ENCODE data around the gene SYTL5.
"Not testable (repeated sequence)": the region's sequence is repeated elsewhere in the genome, so short reads cannot be mapped to it uniquely, and the experiment has no call there.

The SYTL5 gene

DNA sequence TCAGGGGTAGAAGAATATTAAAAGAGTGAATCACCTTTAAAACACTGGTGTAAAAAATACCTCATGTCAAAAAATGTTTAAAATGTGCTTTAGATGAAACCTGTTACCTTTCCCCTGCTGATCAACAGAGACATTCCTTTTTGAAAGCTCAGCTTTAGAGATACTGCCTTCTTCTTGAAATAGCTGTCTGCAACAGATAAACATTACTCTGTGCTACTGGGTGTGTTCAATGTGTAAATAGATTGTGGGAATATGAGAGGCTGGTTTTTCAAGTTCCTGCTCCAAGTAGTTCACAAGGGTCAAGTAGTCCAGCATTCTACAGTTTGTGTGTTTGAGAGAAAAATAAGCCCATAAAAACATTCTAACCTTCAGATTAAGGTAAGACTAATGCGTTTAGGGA is at the start of gene SYTL5:
Gene SYTL5 (plus strand): TSS at position 263 of the 400 bp plus-strand sequence. CDS start 27,337 bp downstream, outside the sequence.
- no peak for DNase-seq

- no peak for DNase-seq
Measured at GRCh38 chrX:37958525-37959211, 47.7 kb upstream of the SYTL5 start.

DNA sequence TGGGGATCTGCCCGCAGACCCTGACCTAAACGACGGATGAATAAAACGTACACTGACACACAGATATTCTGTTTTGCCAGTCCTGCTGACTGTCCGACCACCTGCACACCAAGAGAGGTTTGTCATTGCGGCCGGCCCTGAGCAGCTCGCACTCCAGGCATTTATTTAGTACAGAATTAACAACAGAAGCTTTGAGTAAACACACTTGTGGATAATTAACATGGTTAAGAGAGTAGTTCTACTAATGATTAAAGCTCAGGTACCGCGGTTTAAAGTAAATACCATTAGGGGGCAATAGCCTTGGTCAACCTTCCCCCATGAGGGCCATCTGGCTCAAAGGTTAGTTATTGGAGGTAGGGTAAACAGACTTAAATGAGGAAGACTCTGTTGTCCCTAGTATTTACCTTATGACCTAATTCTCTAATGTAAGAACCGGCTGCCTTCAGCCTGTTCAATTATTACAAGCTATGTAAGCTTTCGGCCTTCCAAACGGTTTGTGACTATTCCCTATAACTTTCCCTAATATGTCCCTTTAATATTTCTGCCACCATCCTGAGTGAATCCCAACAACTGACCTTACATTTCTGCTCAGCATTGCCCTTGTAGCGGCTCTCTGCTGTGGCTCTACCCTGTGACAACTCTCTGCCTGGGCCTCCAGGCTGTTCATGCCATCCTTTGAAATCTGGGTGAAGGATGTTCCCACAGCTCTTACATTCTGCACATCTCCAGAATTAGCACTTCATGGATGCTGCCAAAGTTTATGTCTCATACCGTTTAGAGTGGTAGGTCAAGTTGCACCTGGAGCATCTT is 46.9 kb upstream of the SYTL5 start:
- no peak for DNase-seq

- DNase-seq, result no peak
Measured at GRCh38 chrX:37961118-37961517, 45.2 kb upstream of the SYTL5 start.

- no peak for DNase-seq
Measured at GRCh38 chrX:37967714-37968113, 38.6 kb upstream of the SYTL5 start.

DNA sequence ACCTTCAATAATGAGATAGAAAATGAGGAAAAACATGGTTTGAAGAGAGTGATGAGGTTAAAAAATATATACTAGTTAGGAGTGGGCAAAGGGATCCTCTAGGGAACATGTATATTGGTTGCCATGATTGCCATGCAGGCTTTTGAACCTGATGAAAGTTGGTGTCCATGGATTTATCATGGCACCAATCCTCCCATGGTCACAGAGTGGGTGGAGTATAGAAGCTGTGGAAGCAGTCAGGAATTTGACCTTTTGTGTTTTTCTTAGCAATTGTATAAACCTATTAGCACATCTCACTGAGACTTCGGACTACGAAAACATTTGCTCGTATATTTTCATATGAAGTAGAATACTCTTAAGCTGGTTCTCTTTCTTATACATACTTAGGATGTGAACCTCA is 30.9 kb upstream of the SYTL5 start:
- DNase-seq, result no peak

DNA sequence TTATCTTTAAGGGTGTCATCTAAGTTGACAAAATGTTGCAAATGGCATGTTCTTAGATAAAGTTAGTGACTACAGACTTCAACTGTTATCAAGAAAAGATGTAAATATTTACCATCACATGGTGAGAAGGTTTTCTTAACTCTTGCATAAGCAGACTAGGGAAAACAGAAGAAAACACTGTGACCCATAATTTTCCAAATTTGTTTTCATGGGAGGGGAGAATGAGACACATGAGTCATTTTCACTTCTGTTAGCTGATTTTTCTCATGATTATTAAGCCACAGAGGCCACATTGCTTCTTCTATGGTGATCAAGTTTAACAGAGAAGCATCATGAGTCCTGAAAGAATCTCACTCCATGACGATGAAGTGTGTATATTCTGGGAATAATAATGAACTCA is 30.2 kb upstream of the SYTL5 start:
- DNase-seq, result no peak

GRCh38 chrX:37984880-37985279 is 21.5 kb upstream of the SYTL5 start:
- DNase-seq, result no peak

- no peak for DNase-seq
Measured at GRCh38 chrX:37986893-37987292, 19.5 kb upstream of the SYTL5 start.

GRCh38 chrX:37989304-37989703 is 17.0 kb upstream of the SYTL5 start:
- DNase-seq, result no peak

DNA sequence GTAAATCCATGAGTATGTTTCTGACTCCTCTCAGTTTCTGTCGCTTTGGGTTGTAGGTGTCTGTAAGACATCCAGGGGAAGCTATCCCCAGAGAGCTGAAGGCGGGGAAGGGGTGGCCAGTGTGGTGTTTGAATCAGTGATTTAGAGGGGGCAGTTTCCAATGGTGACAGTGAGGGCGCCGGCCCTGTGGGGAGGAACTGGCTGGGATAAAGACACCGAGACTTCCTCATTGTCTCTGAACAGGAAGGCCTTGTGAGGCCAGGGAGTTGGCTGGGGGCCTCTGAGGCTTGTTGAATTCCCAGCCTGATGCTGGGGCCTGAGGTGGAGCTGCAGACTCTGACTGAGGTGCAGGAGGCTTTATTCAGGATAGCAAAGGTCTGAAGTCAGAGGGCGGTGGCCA is 15.1 kb upstream of the SYTL5 start:
- not testable (repeated sequence) for DNase-seq

DNA sequence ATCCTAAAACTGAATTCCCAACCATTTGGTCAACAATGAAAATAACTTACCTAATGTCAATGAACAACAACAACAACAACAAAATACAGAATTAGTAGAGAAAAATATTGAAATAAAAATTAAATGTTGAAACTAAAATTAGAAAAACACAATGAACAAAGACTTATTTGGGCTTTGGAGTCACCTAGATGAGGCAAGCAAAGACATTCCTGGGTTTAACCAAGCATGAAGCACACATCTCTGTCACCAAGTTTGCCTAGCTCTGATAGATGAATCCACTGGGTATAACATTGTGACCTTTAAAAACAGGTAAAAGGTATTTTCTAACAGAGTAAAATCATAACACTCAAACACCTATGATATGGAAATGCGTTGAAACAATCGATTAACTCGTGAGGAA is 13.2 kb upstream of the SYTL5 start:
- DNase-seq, result no peak

- DNase-seq, result peak; percentile 36 to 43
Measured at GRCh38 chrX:37993837-37994619, 12.3 kb upstream of the SYTL5 start.

DNA sequence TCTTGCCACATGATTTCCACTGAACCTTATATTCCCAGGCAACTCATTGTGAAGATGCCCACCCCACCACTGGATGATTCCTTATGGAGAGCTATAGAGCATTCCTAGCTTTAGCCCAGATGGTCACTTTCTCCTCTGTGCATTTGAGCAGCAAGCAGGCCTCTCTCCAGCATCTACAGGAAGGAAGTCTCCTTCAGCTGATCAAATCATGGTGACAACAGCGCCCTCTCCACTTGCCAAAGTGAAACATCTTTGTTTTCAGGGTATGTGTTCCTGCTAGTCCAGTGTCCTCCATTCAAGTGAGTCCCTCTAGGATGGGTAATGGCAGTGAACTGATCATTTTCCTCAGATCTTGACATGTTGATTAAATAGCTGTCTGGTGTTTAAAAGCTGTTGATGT is 10.9 kb upstream of the SYTL5 start:
- no peak for DNase-seq

GRCh38 chrX:37997096-37997495 is 9.3 kb upstream of the SYTL5 start:
- DNase-seq, result no peak

DNA sequence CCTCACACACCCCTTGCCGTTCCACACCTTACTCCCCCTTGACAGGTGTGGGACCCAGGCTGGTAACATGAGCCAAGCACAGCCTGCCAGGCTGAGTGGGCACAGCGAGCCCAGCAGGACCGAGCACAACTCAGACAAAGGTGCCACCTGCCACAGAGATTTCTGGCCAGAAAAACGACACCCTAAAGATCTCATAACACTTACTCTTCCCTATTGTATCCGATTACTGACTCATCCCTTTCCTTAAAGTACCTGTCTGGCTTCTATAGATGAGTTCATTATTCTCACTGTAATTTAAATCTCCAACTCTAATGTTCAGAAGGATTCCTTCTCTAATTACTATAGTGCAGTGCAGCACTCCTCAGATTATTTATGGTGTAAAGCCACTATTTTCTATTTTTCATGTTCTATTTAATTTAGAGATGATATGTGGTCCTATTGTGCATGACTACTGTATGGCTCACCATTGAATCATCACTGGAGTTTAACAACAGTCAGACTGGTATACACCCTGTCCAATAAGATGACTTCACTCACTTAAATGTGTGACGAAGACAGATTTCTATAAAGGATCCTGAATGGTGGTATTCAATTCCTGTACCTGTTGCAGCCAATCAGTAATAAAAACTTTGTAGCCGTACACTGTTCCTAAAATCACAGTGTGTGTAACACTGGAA is 7.6 kb upstream of the SYTL5 start:
- no peak for DNase-seq

- no peak for DNase-seq
Measured at GRCh38 chrX:38000706-38001105, 5.6 kb upstream of the SYTL5 start.

GRCh38 chrX:38004046-38004445 is 2.3 kb upstream of the SYTL5 start:
- DNase-seq, result no peak

DNA sequence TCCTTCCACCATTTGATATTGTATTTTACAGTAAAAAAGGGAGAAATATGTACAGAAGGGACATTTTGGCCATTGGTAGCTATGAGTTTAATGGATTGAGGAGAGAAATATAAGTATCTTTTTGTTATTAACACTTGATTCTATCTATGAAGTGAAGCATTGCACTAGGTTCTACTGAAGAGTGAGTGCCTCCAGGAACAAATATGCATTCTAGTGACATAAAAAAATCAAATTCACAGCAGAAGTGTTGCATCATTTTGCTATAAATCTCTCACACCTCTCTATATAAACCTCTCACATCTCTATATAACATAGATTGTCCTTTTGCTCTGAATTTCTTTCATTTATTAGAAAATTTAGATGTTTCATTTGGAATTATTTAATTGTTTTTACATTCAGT is 425 bp downstream of the SYTL5 start:
- no peak for DNase-seq

DNA sequence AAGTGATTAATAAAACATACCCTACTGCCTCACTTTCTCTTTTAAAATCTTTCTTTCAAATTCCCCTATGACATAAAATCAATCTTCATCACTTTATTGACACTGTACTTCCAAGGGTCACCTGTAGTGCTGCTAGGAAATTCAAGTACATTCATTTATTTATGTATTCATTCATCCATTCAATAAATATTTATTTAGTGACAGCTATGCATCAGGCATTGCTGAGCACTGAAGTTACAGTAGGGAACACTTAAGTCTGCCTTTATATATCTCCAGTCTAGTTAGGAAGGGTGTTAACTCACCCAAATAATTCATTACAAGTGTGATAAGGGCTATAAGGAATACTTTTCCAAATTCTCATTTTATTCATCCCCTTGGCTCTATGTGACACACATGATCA is 2.3 kb downstream of the SYTL5 start:
- no peak for DNase-seq

GRCh38 chrX:38009641-38010040 is 3.3 kb downstream of the SYTL5 start:
- DNase-seq, result no peak

DNA sequence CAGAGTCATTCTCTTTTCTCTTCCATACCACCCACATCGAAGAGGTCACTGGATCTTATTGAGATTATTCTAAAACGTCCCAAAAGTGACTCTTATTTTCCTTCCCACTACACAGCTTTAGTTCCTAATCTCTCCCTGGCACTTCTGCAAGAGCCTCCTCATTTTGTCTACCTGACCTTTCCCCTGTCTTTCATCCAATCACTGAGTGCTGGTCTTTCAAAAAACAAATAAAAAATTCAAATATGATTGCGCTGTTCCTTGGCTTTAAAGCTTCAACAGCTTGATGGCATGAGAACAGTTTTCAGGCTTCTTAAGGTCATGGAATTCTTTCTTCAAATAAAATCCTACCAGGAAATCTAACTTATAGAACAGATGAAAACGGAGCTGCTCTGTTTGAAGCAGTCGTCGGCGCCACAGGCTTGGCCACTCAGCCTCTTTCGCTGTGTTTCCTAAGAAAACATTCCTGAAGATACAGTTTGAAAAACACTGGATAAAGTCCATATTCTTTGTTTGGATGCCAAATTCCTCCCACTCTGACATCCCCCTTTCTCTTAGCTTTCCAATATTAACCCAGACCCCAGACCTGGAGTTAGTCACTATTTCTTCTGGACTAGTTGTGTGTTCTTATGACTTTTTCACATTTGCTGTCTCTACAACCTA is 12.5 kb downstream of the SYTL5 start:
- no peak for DNase-seq

DNA sequence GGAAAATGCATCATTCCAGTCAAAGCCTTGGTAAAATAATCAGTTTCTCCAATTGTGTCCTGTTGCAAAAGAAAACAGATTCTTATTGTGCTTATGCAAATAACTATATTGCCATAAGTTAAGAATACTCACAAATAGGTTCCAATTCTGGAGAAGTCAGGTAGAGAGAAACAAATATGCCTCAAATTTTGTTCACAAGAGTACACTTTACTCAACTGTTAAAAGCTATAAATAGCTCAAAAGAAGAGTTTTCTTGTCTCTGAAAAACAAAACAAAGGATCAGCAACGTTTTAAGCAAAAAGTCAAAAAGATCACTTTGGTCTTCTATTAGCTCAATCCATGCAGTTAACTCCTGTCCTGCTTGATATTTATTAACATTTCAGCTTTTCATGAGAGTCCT is 21.9 kb downstream of the SYTL5 start:
- DNase-seq, result no peak

Measured in CD4-positive, alpha-beta T cell treated with Interleukin-4 for 1 hour (primary cell).